OCI-LY1 (cell line): ENCODE data around the gene ARL5A.

Experiments
- H2AFZ ChIP-seq: fragments of 200-600 bp; sonication (generic), shearing (Covaris generic); 2 replicates; pipeline ENCODE4 v1.6.0; 2014; ENCODE audit warnings: antibody characterized with exemption, mild to moderate bottlenecking, low read length
- H3F3A ChIP-seq: fragments of 200-600 bp; sonication (generic), shearing (Covaris generic); 2 replicates; pipeline ENCODE4 v1.6.0; 2014; ENCODE audit warnings: mild to moderate bottlenecking, antibody characterized with exemption, low read length, moderate library complexity; ENCODE audit not compliant: insufficient read depth
- H3K27ac ChIP-seq: fragments of 200-600 bp; sonication (generic); 2 replicates; pipeline ENCODE4 v1.5.1; 2014; ENCODE audit warnings: low read length, mixed run types, mild to moderate bottlenecking, low read depth; ENCODE audit not compliant: poor library complexity, severe bottlenecking
- H3K27me3 ChIP-seq: fragments of 200-600 bp; sonication (generic); 2 replicates; pipeline ENCODE4 v1.6.0; 2014; ENCODE audit warnings: antibody characterized with exemption, mild to moderate bottlenecking, low read length, moderate library complexity; ENCODE audit not compliant: insufficient read depth
- H3K36me3 ChIP-seq: fragments of 200-600 bp; sonication (generic); 2 replicates; pipeline ENCODE4 v1.6.1; 2014; ENCODE audit warnings: mild to moderate bottlenecking, antibody characterized with exemption, low read length, moderate library complexity, mixed read lengths; ENCODE audit not compliant: insufficient read depth
- H3K4me1 ChIP-seq: fragments of 200-600 bp; sonication (generic); 2 replicates; pipeline ENCODE4 v1.5.1; 2014; ENCODE audit warnings: mild to moderate bottlenecking, low read length, moderate library complexity; ENCODE audit not compliant: insufficient read depth, severe bottlenecking
- H3K4me2 ChIP-seq: fragments of 200-600 bp; sonication (generic), shearing (Covaris generic); 2 replicates; pipeline ENCODE4 v1.6.1; 2014; ENCODE audit warnings: low read length
- H3K4me3 ChIP-seq: fragments of 200-600 bp; sonication (generic); 2 replicates; pipeline ENCODE4 v1.5.1; 2014; ENCODE audit warnings: low read length, low read depth, mild to moderate bottlenecking, mixed read lengths; ENCODE audit not compliant: poor library complexity, severe bottlenecking
- H3K79me2 ChIP-seq: fragments of 200-600 bp; shearing (Covaris generic); 2 replicates; pipeline ENCODE4 v1.6.1; 2016; ENCODE audit warnings: mixed run types, low read length, mixed read lengths; ENCODE audit not compliant: insufficient read depth
- H3K9ac ChIP-seq: fragments of 200-600 bp; sonication (generic), shearing (Covaris generic); 2 replicates; pipeline ENCODE4 v1.6.1; 2014; ENCODE audit warnings: mild to moderate bottlenecking, low read length, mixed read lengths
- H3K9me2 ChIP-seq: fragments of 200-600 bp; sonication (generic), shearing (Covaris generic); 2 replicates; pipeline ENCODE4 v1.6.1; 2014; ENCODE audit warnings: low read depth, mild to moderate bottlenecking, low read length, mixed read lengths
- H3K9me3 ChIP-seq: fragments of 200-600 bp; shearing (Covaris generic); 2 replicates; pipeline ENCODE4 v1.6.1; 2014; ENCODE audit warnings: low read length, mixed read lengths
- H4K20me1 ChIP-seq: fragments of 200-600 bp; sonication (generic), shearing (Covaris generic); 2 replicates; pipeline ENCODE4 v1.6.0; 2016; ENCODE audit warnings: mild to moderate bottlenecking, low read length; ENCODE audit not compliant: insufficient read depth
- EZH2 ChIP-seq: fragments of 200-600 bp; sonication (generic), shearing (Covaris generic); IDR thresholded peaks from 2 replicates; pipeline ENCODE4 v1.8.0; 2017; ENCODE audit warnings: borderline replicate concordance, mixed run types, mild to moderate bottlenecking, antibody characterized with exemption, low read length, moderate library complexity, mixed read lengths
- TF ChIP-seq, protein P1 (sequence below): fragments of 200-600 bp; sonication (generic), shearing (Covaris generic); IDR thresholded peaks from 2 replicates; pipeline ENCODE4 v1.5.1; 2017; ENCODE audit warnings: mild to moderate bottlenecking, antibody characterized with exemption, low read length, moderate library complexity, mixed read lengths

The ARL5A gene

DNA sequence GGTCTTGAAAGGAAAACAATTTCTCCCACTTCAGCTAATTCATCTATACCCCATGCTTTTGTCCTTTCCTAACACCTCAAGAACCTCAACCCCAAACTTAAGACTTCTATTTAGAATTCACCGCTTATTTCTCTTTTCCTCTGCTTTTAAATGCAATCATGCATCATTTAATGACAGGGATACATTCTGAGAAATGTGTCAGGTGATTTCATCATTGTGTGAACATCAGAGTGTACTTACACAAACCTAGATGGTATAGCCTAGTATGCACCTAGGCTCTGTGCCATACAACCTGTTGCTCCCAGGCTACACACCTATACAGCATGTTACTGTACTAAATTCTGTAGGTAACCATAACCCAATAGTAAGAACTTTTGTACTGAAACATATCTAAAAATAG, 22.9 kb downstream of the ARL5A start:
- Histone ChIP-seq H3K9me2 (no peaks in the 10 kb centered on the region), H3K79me2 (no peaks in the 10 kb centered on the region), H2AFZ (no peak overlapping the region), H3F3A (no peaks in the 10 kb centered on the region), H3K4me1 (no peaks in the 10 kb centered on the region), H3K36me3 (peaks cover 72% of the 10 kb centered on the region), H3K9ac (no peak overlapping the region), H3K9me3 (no peaks in the 10 kb centered on the region), H3K4me3 (no peak overlapping the region), H3K27ac (no peak overlapping the region), H4K20me1 (no peaks in the 10 kb centered on the region), H3K4me2 (no peak overlapping the region), H3K27me3 (no peaks in the 10 kb centered on the region)
- TF ChIP-seq, protein P1, sequence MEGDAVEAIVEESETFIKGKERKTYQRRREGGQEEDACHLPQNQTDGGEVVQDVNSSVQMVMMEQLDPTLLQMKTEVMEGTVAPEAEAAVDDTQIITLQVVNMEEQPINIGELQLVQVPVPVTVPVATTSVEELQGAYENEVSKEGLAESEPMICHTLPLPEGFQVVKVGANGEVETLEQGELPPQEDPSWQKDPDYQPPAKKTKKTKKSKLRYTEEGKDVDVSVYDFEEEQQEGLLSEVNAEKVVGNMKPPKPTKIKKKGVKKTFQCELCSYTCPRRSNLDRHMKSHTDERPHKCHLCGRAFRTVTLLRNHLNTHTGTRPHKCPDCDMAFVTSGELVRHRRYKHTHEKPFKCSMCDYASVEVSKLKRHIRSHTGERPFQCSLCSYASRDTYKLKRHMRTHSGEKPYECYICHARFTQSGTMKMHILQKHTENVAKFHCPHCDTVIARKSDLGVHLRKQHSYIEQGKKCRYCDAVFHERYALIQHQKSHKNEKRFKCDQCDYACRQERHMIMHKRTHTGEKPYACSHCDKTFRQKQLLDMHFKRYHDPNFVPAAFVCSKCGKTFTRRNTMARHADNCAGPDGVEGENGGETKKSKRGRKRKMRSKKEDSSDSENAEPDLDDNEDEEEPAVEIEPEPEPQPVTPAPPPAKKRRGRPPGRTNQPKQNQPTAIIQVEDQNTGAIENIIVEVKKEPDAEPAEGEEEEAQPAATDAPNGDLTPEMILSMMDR = no peak
- no peak for TF ChIP-seq EZH2

DNA sequence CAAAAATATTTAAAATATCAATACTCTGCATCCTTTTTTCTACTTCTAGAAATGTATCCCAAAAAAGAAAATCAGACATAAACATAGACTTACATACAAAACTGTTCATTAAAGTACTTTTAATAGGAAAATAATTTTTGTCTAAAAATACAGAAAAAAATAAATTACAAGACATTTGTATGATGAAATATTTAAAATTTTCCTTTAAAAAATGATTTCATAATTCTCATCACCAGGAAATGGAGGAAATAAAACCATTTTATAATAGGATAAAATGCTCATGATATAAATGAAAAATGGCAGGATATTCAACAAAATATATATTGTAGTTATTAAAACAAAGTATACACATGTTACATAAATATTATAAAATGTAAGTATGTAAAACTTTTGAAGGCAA, 24.4 kb downstream of the ARL5A start:
- Histone ChIP-seq H3K4me1 (no peaks in the 10 kb centered on the region), H3K4me3 (no peak overlapping the region), H2AFZ (no peak overlapping the region), H3K4me2 (no peak overlapping the region), H3F3A (no peaks in the 10 kb centered on the region), H3K9me3 (no peaks in the 10 kb centered on the region), H3K27me3 (no peaks in the 10 kb centered on the region), H3K36me3 (peaks cover 65% of the 10 kb centered on the region), H4K20me1 (no peaks in the 10 kb centered on the region), H3K9ac (no peak overlapping the region), H3K9me2 (no peaks in the 10 kb centered on the region), H3K27ac (no peak overlapping the region), H3K79me2 (no peaks in the 10 kb centered on the region)
- TF ChIP-seq, protein P1 = no peak
- TF ChIP-seq EZH2 = no peak

DNA sequence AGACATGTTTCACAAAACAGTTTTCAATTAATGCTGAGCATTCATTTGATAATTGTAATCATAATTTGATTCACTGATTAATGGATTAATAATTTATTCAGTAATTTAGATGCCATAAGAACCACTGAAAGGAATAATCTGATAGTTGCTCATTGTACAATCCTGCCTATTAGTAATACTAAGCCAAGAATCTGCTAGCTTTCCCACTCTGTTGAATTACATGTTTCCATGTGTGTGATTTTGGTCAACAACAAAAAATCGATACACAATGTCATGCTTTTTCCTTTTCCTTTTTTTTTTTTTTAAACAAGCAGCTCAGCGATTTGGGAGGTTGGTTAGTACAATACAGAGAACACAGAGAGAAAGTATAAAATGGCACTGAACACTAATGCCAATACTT, 25.9 kb downstream of the ARL5A start:
- TF ChIP-seq EZH2 = no peak
- TF ChIP-seq, protein P1 = no peak
- Histone ChIP-seq H3K27me3 (no peaks in the 10 kb centered on the region), H4K20me1 (no peaks in the 10 kb centered on the region), H3F3A (no peaks in the 10 kb centered on the region), H3K79me2 (no peaks in the 10 kb centered on the region), H3K4me2 (no peak overlapping the region), H2AFZ (no peak overlapping the region), H3K9ac (no peak overlapping the region), H3K27ac (no peak overlapping the region), H3K9me2 (no peaks in the 10 kb centered on the region), H3K9me3 (no peaks in the 10 kb centered on the region), H3K36me3 (peaks cover 52% of the 10 kb centered on the region), H3K4me1 (no peaks in the 10 kb centered on the region), H3K4me3 (no peak overlapping the region)
